T-helper 22 cell (primary cell): ENCODE results near the gene KLHL8.
"Not testable (repeated sequence)": the region's sequence is repeated elsewhere in the genome, so short reads cannot be mapped to it uniquely, and the experiment has no call there.

Source experiments
- DNase-seq: peaks from one replicate; pipeline ENCODE4 v3.0.0-alpha.2; 2020; ENCODE audit warnings: low read depth

KLHL8 gene

GRCh38 chr4:87179751-87180150 lies 40.7 kb downstream of the KLHL8 start:
- DNase-seq, result no peak

GRCh38 chr4:87174672-87175071 lies 45.7 kb downstream of the KLHL8 start:
- no peak for DNase-seq

GRCh38 chr4:87171944-87172343 lies 48.5 kb downstream of the KLHL8 start:
- no peak for DNase-seq

DNA sequence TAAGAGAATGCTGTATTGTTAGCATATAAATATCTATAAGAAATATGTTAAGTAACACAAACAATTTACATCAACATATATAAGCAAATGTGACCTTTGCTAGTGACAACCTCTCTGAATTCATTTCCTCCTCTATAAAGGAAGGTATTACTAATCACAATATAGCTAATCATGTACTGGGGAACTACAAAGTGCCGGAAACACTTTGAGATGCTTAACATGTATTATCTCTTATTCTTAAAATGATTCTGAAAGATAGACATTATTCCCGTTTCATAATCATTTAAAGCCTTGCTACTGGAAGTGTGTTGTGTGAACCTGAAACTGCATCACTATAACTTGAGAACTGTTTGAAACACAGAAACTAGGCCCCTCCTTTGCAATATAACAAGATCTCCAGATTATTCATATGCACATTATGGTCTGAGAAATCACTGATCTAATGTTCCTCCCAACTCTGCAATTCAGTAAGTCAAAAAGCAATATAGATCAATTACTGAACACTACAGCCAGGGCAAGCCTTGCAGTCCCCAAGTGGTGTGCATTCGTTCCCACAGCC lies 54.0 kb downstream of the KLHL8 start:
- no peak for DNase-seq

DNA sequence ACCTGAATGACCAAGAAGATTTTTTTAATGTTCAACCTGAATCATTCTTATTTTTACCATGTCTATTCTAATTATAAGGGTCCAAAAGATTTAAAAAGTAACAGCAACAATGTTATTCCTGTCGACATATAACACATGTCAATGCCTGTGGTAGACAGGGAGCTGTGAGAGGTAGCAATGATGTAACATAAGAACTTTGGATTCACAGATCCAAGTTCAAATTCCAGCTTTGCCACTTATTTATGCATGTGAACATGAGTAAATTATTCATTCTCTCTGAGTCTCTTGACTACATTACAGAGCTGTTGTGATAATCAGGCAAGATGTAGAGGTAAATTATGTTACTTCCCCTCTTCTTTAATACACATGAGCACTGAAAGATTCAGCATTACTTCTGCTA lies 54.5 kb downstream of the KLHL8 start:
- DNase-seq, result no peak

DNA sequence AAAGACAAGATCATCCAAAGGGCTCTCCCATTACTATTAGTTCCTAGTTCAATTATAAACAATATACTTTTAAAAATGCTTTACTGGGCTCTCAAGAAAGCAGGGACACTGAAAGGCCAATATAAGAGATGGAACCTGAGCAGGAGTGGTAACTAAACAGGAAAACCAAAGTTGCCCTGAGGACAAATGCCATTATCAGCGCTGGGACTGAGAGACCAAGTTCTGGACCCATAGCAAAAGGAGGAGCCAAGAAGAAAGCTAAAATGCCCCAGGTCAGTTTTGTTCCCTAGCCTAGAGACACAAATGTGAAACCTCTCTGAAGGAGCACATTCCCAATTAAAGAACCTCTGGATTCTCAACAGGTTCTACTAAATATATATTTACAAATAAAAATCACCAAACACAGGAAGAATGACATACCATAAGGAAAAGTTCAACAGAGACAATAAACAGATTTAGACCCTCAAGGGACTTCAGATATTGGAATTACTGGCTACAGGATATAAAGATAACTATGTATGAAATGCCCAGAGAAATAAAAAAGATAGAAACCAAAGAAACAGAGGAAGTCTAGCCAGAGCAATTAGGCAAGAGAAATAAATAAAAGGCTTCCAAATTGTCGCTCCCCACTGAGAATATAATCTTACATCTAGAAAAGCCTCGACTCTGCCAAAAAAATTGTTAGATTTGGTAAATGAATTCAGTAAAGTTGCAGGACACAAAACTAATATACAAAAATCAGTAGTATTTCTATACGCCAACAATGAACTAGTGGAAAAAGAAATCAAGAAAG lies 67.1 kb downstream of the KLHL8 start:
- no peak for DNase-seq

DNA sequence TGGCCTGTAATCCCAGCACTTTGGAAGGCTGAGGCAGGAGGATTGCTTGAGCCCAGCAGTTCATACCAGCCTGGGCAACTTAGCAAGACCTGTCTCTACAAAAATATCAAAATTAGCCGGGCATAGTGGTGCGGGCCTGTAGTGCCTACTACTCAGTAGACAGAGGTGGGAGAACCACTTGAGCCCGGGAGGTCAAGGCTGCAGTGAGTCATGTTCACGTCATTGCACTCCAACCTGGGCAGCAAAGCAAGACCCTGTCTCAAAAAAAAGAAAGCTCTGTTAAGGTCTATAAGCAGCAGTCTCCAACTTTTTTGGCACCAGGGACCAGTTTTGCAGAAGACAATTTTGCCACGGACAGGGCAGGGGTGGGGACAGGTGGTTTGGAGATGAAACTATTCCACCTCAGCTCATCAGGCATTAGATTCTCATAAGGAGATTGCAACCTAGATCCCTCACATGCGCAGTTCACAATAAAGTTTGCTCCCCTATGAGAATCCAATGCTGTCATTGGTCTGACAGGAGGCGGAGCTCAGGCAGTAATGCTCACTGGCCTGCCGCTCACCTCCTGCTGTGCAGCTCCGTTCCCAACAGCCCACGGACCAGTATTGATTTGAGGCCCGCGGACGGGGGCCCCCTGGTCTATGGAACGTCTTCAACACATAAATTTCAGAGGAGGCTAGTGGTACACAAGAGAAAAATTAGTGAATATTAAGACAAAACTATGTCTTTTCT lies 67.9 kb downstream of the KLHL8 start:
- no peak for DNase-seq

DNA sequence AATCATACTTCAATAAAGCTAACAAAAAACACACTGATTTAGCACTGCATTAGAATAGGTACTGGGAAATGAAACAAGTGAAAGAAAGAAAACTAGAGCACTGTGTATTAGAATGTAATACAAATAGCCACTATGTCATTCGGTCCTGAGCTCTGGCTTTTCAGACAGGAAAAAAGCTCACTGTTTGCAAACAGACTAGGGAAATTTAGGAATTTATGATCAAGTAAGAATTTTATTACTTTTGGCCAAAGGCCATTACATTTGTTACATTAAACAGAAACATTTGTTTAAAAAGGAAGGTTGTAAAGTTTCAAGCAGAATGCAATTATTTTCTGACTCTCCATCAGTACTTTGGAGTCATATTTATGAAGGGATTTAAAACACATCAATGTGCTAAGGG lies 68.7 kb downstream of the KLHL8 start:
- no peak for DNase-seq

DNA sequence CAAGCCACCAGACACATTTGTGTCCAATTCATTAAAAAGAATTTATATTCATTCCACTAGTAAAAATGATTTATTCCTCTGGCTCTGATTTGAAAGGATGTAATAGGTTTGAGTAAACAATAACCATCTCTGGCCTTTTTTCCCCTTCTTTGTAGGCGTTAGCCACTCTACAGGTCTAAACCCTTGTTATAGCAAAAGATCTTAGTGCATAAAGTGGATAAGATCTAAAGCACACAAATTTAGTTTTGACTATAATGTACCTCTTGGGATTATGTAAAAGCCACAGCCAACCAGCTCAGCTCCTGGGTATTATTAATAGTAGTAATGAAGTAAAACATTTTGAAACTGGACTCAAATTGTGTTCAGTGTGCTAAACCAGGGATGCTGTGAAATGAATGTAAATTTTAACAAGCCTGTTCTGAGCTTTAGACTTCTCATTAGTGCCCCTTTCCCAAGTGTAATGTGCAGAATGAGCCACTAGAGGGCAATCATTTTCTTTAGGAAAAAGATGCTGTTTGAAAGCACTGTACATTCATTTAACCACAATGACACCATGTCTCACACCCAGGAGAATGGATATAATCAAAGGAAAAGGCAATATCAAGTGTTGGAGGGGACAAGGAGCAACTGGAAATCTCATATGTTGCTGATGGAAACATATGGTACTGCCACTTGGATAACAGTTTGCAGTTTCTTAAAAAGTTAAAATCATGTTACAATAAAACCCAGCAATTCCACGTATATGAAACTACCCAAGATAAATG lies 69.7 kb downstream of the KLHL8 start:
- DNase-seq, result peak; percentile 2

GRCh38 chr4:87147116-87147515 lies 73.3 kb downstream of the KLHL8 start:
- no peak for DNase-seq

DNA sequence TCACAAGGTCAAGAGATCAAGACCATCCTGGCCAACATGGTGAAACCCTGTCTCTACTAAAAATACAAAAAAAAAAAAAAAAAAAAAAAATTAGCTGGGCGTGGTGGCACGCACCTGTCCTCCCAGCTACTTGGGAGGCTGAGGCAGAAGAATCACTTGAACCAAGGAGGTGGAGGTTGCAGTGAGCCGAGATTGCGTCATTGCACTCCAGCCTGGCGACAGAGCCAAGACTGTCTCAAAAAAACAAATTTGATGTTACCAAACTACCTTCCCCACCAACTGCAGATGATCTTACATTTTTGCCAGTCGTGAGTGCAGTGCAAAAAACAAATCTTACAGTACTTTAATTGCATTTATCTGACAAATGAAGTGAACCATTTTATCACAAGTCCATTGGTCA lies 74.5 kb downstream of the KLHL8 start:
- not testable (repeated sequence) for DNase-seq

GRCh38 chr4:87144356-87144755 lies 76.1 kb downstream of the KLHL8 start:
- no peak for DNase-seq

DNA sequence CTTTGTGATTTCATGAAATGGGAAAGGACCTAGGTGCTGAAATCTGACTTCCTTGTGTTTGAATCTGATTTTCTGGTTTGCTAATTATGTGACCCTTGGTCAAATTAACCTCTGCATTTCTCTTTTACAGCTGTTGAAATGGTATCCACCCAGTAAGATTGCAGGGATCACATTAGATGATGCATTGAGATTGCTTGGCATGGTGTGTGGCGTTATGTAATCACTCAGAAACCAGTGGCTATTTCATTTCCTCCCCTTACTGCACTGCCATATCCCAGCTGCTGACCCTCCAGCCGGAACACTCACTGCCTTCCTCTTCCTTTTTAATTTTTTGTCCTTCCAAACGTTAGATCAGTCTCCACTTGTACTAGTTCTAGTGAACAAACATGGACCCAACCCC lies 79.0 kb downstream of the KLHL8 start:
- no peak for DNase-seq

- no peak for DNase-seq
These were observed 86.3 kb downstream of the KLHL8 start for GRCh38 chr4:87134122-87134521.

- no peak for DNase-seq
These were observed 87.2 kb downstream of the KLHL8 start for GRCh38 chr4:87133183-87133582.

DNA sequence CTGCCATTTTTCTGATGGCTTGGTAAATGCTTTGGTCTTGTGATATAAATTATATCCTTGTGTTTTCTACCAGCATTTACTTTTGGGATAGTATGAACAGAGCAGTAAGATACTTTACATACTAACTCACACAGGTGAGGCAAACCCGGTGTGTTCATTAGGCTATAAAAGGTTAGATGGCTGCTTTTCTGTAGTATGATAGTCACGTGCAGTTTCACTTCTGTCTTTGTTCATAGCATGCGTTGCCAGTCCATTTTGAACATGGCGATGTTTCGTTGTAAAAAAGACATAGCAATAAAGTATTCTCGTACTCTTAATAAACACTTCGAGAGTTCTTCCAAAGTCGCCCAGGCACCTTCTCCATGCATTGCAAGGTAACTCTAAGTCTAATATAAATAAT lies 88.4 kb downstream of the KLHL8 start:
- no peak for DNase-seq

- no peak for DNase-seq
These were observed 89.3 kb downstream of the KLHL8 start for GRCh38 chr4:87130985-87131703.

DNA sequence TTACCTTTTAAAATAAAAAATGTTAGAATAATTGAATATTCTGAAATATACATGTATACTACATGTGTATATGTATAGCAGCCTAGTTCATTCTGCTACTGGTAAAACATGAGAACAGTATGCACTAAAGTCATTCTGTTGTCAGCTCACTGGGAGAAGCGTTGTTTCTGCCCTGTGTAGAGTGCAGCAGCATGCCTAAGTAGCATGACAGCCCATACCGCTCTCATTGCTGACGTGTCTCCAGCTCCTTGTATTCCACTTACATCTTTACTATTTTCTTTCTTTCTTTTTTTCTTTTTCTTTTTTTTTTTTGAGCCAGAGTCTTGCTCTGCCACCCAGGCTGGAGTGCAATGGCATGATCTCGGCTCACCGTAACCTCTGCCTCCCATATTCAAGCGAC lies 90.7 kb downstream of the KLHL8 start:
- DNase-seq, result no peak

GRCh38 chr4:87128006-87128705 lies 92.3 kb downstream of the KLHL8 start:
- DNase-seq, result no peak

DNA sequence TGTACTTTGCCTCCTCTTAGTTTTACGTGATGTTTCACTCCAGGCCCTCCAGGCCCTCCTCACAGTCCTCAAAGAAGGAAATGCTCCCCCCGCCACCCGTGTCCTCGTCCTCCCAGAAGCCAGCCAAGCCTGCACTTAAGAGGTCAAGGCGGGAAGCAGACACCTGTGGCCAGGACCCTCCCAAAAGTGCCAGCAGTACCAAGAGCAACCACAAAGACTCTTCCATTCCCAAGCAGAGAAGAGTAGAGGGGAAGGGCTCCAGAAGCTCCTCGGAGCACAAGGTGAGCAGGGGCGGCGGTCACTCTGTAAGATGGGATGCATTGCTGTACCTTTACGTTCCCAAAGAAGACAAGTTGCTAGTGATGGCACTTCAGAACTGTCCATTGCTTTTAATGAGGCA lies 94.4 kb downstream of the KLHL8 start:
- DNase-seq, result no peak

DNA sequence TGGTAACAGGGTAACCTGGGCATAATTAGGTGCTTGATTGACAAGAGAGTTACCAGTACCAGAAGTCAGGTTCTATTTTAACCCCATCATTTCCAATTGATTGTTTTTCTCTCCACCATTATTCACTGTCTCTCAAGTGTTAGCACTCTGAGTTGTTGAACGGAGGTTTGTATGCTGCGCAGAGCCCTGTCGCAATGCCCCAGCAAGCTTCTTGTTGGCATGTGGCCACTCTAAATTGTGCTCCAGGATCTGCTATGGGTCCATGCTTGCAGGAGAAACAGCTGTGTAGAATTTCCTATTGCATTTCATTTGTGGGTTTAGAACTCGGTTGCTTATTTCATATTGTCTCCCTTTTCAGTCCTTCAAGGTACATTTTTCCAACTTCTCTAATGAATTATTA lies 98.2 kb downstream of the KLHL8 start:
- no peak for DNase-seq
